Daoy (cell line): Measurements from ENCODE around the gene FOXJ2. TPM values are rescaled to one million over a fixed set of nuclear protein-coding genes. Genes with fewer than 3 reads are reported as not detected.
"Not testable (repeated sequence)": the region's sequence is repeated elsewhere in the genome, so short reads cannot be mapped to it uniquely, and the experiment has no call there.

ENCODE experiments used
- DNase-seq: peaks from one replicate; pipeline ENCODE4 v3.0.0-alpha.2; 2015; ENCODE audit warnings: low read depth
- total RNA-seq: library from RNA; depleted of rRNA; stranded (reverse); fragments of >200 nt; shearing (Covaris generic); gene quantifications from 2 replicates; pipeline ENCODE4 v1.2.3, GENCODE V29; 2014

Gene FOXJ2
- total RNA-seq, 1 experiment from 2014 or later = 5.4 TPM

DNA sequence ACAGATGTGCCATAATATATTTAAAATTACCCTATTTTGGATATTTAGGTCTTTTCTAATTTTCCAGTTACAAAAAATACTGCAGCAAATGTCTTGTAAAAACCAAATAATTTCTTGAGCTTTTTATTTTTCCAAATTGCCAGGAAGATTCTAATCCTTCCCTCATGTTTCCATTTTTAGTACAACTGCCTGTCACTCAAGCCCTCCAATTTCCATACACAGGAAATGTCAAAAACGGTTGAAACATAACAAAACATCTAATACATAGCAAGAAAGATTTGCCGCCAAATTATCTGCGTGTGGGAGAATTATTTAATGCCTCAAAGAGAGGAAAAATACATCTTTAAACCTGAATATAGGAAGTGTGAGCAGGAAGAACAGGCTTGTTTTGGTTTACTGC, 2.3 kb upstream of the FOXJ2 start:
- no peak for DNase-seq

DNA sequence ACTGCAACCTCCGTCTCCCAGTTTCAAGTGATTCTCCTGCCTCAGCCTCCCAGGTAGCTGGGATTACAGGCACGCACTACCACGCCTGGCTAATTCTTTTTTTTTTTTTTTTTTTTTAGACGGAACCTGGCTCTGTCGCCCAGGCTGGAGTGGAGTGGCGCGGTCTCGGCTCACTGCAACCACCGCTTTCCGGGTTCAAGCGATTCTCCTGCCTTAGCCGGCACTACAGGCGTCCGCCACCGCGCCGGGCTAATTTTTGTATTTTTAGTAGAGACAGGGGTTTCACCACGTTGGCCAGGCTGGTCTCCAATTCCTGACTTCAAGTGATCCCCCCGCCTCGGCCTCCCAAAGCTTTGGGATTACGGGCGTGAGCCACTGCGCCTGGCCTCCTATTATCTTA, 1.5 kb upstream of the FOXJ2 start:
- not testable (repeated sequence) for DNase-seq

- no peak for DNase-seq
Measured at GRCh38 chr12:8031872-8032241, 659 bp upstream of the FOXJ2 start.

GRCh38 chr12:8033153-8034044, 883 bp downstream of the FOXJ2 start:
- peak; percentile 51 for DNase-seq

- DNase-seq = no peak
Measured at GRCh38 chr12:8034802-8035201, 2.3 kb downstream of the FOXJ2 start.

DNA sequence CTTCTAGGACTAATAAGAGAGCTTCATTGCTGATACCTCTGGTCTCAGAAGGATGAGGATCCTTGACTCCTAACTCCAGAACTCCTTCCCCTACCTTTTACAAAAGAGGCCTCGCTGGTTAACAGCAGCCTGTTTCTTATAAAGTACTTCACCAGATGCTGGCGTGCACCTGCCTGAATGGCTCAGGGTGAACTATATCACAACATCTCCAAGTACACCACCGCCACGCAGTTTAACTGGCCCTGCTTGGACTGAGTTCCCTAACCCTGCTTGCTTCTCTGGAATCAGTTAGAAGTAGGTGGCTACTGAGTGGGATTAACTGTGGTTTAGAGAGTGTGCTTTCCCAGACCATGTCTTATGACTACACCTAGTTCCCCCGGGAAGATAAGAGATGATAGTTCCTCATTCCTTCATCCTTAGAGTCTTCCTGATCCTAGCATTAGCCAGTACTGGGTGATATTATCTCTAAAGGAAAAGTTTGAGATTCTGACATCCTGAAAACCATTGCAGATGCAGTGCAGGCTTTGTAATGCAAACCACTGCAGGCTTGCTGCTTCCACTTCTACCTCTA, 3.0 kb downstream of the FOXJ2 start:
- DNase-seq = no peak

- no peak for DNase-seq
Measured at GRCh38 chr12:8036346-8036745, 3.8 kb downstream of the FOXJ2 start.

GRCh38 chr12:8037046-8037663, 4.6 kb downstream of the FOXJ2 start:
- no peak for DNase-seq

GRCh38 chr12:8037947-8038346, 5.4 kb downstream of the FOXJ2 start:
- no peak for DNase-seq

- DNase-seq = peak; percentile 76
Measured at GRCh38 chr12:8038659-8039114, 6.2 kb downstream of the FOXJ2 start.

DNA sequence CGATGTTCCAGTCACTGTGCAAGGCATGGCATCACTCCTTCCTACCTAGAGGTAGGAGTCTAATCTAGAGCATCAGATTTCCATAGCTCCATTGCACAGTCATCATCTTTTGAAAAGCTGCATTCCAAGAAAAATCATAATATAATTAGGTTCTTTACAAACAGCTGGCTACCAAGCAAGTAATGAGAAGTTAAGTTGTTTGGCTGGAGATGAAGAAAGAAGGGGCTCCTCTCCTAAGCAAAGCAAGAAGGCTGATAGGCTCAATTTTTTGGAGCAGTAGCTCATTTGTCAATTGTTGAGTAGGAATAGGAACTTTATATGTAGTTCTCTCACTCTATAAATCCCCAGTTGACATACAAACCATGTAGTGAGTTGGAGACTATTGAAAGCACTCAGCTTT, 8.3 kb downstream of the FOXJ2 start:
- DNase-seq = no peak

- DNase-seq = peak; percentile 73
Measured at GRCh38 chr12:8045952-8046944, 13.7 kb downstream of the FOXJ2 start.

DNA sequence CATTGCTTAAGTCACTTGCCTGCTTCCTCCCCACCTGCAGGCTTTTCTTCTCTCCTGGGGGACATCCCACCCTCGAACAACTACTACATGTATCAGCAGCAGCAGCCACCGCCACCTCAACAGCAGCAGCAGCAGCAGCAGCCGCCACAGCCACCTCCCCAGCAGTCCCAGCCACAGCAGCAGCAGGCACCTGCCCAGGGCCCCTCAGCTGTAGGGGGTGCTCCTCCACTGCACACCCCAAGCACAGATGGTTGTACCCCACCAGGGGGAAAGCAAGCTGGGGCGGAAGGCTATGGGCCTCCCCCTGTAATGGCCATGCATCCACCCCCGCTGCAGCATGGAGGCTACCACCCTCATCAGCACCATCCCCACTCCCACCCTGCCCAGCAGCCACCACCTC, 15.3 kb downstream of the FOXJ2 start:
- no peak for DNase-seq

- no peak for DNase-seq
Measured at GRCh38 chr12:8048906-8049305, 16.4 kb downstream of the FOXJ2 start.

GRCh38 chr12:8050600-8051250, 18.2 kb downstream of the FOXJ2 start:
- no peak for DNase-seq

- no peak for DNase-seq
Measured at GRCh38 chr12:8052679-8053078, 20.2 kb downstream of the FOXJ2 start.

DNA sequence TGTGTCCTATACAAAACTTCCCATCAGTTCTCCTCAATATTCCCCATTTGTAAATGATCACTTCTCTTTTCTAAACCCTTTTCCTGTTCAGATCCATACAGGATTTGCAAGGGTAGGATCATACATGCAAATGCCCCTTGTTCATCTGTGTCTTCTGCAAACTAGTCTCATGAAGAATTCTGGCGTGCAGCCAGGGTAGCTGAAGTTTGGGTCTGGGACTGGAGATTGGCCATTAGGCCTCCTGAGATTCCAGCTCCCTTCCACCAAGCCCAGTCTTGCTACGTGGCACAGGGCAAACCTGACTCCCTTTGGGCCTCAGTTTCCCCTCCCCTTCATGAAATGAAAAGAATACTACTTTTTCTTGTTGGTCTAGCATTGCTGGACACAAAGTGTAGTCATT, 22.3 kb downstream of the FOXJ2 start:
- DNase-seq = no peak

DNA sequence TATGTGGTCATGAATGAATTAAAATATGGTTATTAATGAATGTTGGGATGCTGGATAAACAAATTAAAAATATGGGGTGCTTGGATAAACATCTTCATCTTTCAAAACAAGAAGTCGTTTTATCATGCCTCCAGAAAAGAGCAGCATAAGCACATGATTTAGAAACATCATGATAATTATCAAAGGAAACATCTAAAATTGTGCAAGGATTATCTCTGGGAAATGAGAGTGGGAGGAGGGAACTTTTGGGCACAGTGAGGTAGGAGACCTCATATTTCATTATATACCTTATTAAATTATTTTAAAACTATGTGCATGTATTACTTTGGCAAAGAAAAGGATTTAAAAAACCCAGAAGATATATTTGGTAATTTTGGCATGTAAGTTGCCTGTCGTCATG, 24.8 kb downstream of the FOXJ2 start:
- DNase-seq = no peak

GRCh38 chr12:8057839-8058238, 25.3 kb downstream of the FOXJ2 start:
- no peak for DNase-seq

- no peak for DNase-seq
Measured at GRCh38 chr12:8058506-8058905, 26.0 kb downstream of the FOXJ2 start.

- DNase-seq = no peak
Measured at GRCh38 chr12:8064131-8064530, 31.6 kb downstream of the FOXJ2 start.
